OCI-LY1 (cell line): Measurements from ENCODE around the gene RELCH.

ENCODE experiments used
- H2AFZ ChIP-seq: fragments of 200-600 bp; sonication (generic), shearing (Covaris generic); 2 replicates; pipeline ENCODE4 v1.6.0; 2014; ENCODE audit warnings: antibody characterized with exemption, mild to moderate bottlenecking, low read length
- H3F3A ChIP-seq: fragments of 200-600 bp; sonication (generic), shearing (Covaris generic); 2 replicates; pipeline ENCODE4 v1.6.0; 2014; ENCODE audit warnings: mild to moderate bottlenecking, antibody characterized with exemption, low read length, moderate library complexity; ENCODE audit not compliant: insufficient read depth
- H3K27ac ChIP-seq: fragments of 200-600 bp; sonication (generic); 2 replicates; pipeline ENCODE4 v1.5.1; 2014; ENCODE audit warnings: low read length, mixed run types, mild to moderate bottlenecking, low read depth; ENCODE audit not compliant: poor library complexity, severe bottlenecking
- H3K27me3 ChIP-seq: fragments of 200-600 bp; sonication (generic); 2 replicates; pipeline ENCODE4 v1.6.0; 2014; ENCODE audit warnings: antibody characterized with exemption, mild to moderate bottlenecking, low read length, moderate library complexity; ENCODE audit not compliant: insufficient read depth
- H3K36me3 ChIP-seq: fragments of 200-600 bp; sonication (generic); 2 replicates; pipeline ENCODE4 v1.6.1; 2014; ENCODE audit warnings: mild to moderate bottlenecking, antibody characterized with exemption, low read length, moderate library complexity, mixed read lengths; ENCODE audit not compliant: insufficient read depth
- H3K4me1 ChIP-seq: fragments of 200-600 bp; sonication (generic); 2 replicates; pipeline ENCODE4 v1.5.1; 2014; ENCODE audit warnings: mild to moderate bottlenecking, low read length, moderate library complexity; ENCODE audit not compliant: insufficient read depth, severe bottlenecking
- H3K4me2 ChIP-seq: fragments of 200-600 bp; sonication (generic), shearing (Covaris generic); 2 replicates; pipeline ENCODE4 v1.6.1; 2014; ENCODE audit warnings: low read length
- H3K4me3 ChIP-seq: fragments of 200-600 bp; sonication (generic); 2 replicates; pipeline ENCODE4 v1.5.1; 2014; ENCODE audit warnings: low read length, low read depth, mild to moderate bottlenecking, mixed read lengths; ENCODE audit not compliant: poor library complexity, severe bottlenecking
- H3K79me2 ChIP-seq: fragments of 200-600 bp; shearing (Covaris generic); 2 replicates; pipeline ENCODE4 v1.6.1; 2016; ENCODE audit warnings: mixed run types, low read length, mixed read lengths; ENCODE audit not compliant: insufficient read depth
- H3K9ac ChIP-seq: fragments of 200-600 bp; sonication (generic), shearing (Covaris generic); 2 replicates; pipeline ENCODE4 v1.6.1; 2014; ENCODE audit warnings: mild to moderate bottlenecking, low read length, mixed read lengths
- H3K9me2 ChIP-seq: fragments of 200-600 bp; sonication (generic), shearing (Covaris generic); 2 replicates; pipeline ENCODE4 v1.6.1; 2014; ENCODE audit warnings: low read depth, mild to moderate bottlenecking, low read length, mixed read lengths
- H3K9me3 ChIP-seq: fragments of 200-600 bp; shearing (Covaris generic); 2 replicates; pipeline ENCODE4 v1.6.1; 2014; ENCODE audit warnings: low read length, mixed read lengths
- H4K20me1 ChIP-seq: fragments of 200-600 bp; sonication (generic), shearing (Covaris generic); 2 replicates; pipeline ENCODE4 v1.6.0; 2016; ENCODE audit warnings: mild to moderate bottlenecking, low read length; ENCODE audit not compliant: insufficient read depth
- EZH2 ChIP-seq: fragments of 200-600 bp; sonication (generic), shearing (Covaris generic); IDR thresholded peaks from 2 replicates; pipeline ENCODE4 v1.8.0; 2017; ENCODE audit warnings: borderline replicate concordance, mixed run types, mild to moderate bottlenecking, antibody characterized with exemption, low read length, moderate library complexity, mixed read lengths
- TF ChIP-seq, protein P1 (sequence below): fragments of 200-600 bp; sonication (generic), shearing (Covaris generic); IDR thresholded peaks from 2 replicates; pipeline ENCODE4 v1.5.1; 2017; ENCODE audit warnings: mild to moderate bottlenecking, antibody characterized with exemption, low read length, moderate library complexity, mixed read lengths

The RELCH gene

GRCh38 chr18:62327977-62328376, 140.9 kb downstream of the RELCH start:
- no peaks in the 10 kb centered on the region for H3K9me2 ChIP-seq
- no peak overlapping the region for H2AFZ ChIP-seq
- H3K4me3 ChIP-seq, result no peak overlapping the region
- H3K27me3 ChIP-seq, result no peaks in the 10 kb centered on the region
- H3K4me1 ChIP-seq, result peaks cover 19% of the 10 kb centered on the region
- H3F3A ChIP-seq, result no peaks in the 10 kb centered on the region
- H4K20me1 ChIP-seq, result no peaks in the 10 kb centered on the region
- no peak overlapping the region for H3K27ac ChIP-seq
- H3K9ac ChIP-seq, result no peak overlapping the region
- H3K9me3 ChIP-seq, result no peaks in the 10 kb centered on the region
- H3K79me2 ChIP-seq, result no peaks in the 10 kb centered on the region
- TF ChIP-seq EZH2, result no peak
- TF ChIP-seq, protein P1, sequence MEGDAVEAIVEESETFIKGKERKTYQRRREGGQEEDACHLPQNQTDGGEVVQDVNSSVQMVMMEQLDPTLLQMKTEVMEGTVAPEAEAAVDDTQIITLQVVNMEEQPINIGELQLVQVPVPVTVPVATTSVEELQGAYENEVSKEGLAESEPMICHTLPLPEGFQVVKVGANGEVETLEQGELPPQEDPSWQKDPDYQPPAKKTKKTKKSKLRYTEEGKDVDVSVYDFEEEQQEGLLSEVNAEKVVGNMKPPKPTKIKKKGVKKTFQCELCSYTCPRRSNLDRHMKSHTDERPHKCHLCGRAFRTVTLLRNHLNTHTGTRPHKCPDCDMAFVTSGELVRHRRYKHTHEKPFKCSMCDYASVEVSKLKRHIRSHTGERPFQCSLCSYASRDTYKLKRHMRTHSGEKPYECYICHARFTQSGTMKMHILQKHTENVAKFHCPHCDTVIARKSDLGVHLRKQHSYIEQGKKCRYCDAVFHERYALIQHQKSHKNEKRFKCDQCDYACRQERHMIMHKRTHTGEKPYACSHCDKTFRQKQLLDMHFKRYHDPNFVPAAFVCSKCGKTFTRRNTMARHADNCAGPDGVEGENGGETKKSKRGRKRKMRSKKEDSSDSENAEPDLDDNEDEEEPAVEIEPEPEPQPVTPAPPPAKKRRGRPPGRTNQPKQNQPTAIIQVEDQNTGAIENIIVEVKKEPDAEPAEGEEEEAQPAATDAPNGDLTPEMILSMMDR, result no peak
- no peak overlapping the region for H3K4me2 ChIP-seq
- no peaks in the 10 kb centered on the region for H3K36me3 ChIP-seq

DNA sequence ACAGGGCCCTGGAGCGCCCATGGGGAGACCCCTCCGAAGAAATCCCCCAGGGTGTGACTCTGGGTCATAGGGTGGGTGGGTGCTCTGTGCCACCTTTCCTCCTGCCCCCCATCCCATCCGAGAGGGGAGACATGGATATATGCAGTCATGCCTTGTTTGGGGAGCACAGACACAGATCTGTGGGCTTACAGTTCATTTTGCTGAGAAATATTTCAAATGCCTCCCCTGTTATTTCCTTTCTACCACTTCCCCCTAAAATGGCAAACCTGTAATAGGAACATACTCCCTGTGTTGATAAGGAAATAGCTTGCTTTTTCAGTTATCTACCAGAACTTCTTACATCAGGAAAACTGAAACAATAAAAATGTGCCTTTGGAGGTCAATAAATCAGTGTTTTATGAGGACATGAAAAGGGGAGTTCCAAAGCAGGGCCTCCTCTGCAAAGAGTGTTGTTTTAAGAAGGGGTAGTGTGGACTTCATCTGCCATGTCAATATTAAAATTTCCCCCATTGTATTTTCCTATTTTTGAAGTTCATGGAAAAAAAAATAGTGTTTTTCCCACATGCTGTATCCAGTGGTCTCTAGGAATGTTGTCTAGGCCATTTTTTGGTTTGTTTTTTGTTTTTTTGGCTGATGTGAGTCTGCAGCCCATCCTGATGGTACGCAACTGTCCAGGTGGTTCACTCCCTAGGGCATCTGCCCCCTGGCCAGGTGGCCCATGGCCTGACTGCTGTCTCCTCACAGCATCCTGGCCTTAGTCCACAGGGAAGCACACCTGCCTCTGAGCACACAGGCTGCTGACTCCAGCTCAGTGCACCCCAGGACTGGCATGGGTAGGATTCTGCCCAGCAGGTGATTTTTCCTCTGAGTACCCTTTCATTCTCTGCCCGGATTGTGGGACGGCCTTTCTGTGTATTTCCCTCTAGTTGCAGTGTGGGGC, 141.8 kb downstream of the RELCH start:
- H3K27ac ChIP-seq, result no peak overlapping the region
- no peak for TF ChIP-seq EZH2
- TF ChIP-seq, protein P1, result no peak

DNA sequence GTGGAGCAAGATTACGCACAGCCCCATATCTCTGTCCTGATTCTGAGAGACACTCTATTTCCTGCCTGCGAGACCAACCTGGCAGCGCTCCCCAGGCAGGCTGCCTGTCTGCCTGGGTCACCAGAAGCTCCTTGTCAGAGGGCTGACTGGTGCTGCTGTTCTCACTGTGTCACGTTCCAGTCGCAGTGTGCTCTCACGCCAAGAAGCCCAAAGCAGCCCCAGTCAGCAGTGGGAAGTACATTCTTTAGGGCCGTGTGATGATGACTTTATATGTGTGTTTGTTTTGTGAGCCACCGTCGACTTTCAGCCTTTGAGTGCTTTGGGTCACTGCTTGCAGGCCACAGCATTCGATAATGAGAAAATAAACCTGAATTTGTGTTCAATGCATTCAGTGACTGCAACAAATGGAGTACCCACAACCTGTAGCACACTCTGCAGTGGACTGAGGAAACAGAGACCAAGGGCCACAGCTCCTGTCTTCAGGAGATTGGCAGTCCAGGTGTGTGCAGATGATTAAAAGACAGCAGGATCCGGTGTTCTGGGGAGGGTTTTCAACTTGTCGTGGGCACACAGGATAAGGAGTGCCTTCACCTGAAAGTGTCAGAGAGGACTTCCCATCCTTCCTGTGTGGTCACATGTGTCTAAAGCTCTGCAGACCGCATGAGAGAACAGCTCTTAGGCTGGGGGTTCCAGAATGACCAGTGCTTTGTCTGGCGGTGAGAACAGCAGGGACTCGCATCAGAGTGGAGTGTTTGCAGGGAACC, 142.8 kb downstream of the RELCH start:
- Histone ChIP-seq H3K27ac (no peak overlapping the region), H3K4me1 (peaks cover 12% of the 10 kb centered on the region), H3K36me3 (no peaks in the 10 kb centered on the region), H3K4me3 (no peak overlapping the region), H3K9me3 (no peaks in the 10 kb centered on the region), H4K20me1 (no peaks in the 10 kb centered on the region), H3K27me3 (no peaks in the 10 kb centered on the region; the same call in 1 of the 2 replicates), H3K9me2 (no peaks in the 10 kb centered on the region), H3K9ac (no peak overlapping the region), H3F3A (no peaks in the 10 kb centered on the region), H2AFZ (no peak overlapping the region), H3K79me2 (no peaks in the 10 kb centered on the region), H3K4me2 (no peak overlapping the region)
- TF ChIP-seq EZH2, result no peak
- TF ChIP-seq, protein P1, result no peak

More for the DNA sequence above, 141.8 kb downstream of the RELCH start:
- Histone ChIP-seq H3K36me3 (no peaks in the 10 kb centered on the region), H3F3A (no peaks in the 10 kb centered on the region), H3K27me3 (no peaks in the 10 kb centered on the region; the same call in 1 of the 2 replicates), H2AFZ (no peak overlapping the region), H3K9me2 (no peaks in the 10 kb centered on the region), H3K9ac (no peak overlapping the region), H3K79me2 (no peaks in the 10 kb centered on the region), H3K4me1 (peaks cover 19% of the 10 kb centered on the region), H4K20me1 (no peaks in the 10 kb centered on the region), H3K4me3 (no peak overlapping the region), H3K4me2 (no peak overlapping the region), H3K9me3 (no peaks in the 10 kb centered on the region)
